GM18517 (cell line): ENCODE measurements around the gene RECQL5.

Source experiments
- ATAC-seq: cut with Tn5 transposase; IDR thresholded peaks from one replicate; pipeline ENCODE4 v1.9.1; 2021; ENCODE audit warnings: mild to moderate bottlenecking, moderate library complexity; ENCODE audit not compliant: unreplicated experiment

RECQL5 gene

DNA sequence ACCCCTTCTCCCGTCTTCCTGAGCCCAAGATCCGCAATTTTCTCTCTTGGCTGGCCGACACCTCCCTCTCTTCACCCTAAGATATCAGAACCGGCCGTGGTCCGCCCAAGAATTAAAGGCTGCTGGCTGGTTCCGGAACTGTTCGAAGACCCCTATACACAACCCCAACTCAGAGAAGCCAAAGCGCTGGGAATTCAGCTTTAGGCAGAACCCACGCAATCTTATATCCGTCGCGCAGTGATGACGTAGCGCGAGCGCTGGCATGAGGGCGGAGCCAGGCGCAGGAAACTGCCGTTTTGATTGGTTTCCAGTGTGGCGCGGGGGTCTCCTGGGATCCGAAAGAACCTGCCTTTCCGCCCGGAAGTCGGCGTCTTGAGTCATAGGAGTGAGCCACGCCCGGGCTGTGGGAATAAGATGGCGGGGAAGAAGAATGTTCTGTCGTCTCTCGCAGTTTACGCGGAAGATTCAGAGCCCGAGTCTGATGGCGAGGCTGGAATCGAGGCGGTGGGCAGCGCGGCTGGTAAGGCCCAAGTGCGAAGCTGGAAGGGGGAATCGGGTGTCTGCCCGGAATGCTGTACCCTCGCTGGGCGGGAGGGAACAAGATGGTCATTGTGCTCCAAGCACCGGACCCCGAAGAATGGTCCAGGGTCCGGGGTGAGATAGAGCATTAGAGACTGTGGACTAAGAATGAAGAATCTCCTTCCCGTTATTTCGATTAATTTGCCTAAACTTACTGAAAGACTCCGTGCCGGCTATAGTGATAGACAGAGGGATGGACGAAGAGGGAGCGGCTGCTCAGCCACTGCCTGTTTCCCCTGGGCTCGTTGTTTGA lies at the start of gene RECQL5, which contains the start of gene SAP30BP:
Gene RECQL5, minus strand, starts transcription at position 196 of the 832 bp plus-strand sequence. CDS start 597 bp downstream, outside the sequence.
Gene SAP30BP, plus strand, starts transcription at position 380 of the 832 bp plus-strand sequence. Its CDS starts 35 bp downstream, at position 415.
- ATAC-seq: peak; percentile 59

DNA sequence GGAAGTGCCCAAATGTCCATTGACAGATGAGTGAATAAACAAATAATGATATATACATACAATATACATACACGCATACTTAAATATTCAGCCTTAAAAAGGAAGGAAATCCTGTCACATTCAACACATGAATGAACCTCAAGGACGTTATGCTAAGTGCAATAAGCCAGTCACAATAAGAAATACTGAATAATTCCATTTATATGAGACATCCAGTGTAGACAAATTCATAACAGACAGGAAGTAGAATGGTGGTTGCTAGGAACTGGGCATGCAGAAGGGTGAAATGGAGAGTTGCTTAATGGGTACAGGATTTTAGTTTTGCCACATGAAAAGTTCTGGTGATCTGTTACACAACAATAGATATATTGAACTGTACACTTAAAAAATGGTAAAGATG lies 45.5 kb upstream of the RECQL5 start:
- ATAC-seq: no peak

DNA sequence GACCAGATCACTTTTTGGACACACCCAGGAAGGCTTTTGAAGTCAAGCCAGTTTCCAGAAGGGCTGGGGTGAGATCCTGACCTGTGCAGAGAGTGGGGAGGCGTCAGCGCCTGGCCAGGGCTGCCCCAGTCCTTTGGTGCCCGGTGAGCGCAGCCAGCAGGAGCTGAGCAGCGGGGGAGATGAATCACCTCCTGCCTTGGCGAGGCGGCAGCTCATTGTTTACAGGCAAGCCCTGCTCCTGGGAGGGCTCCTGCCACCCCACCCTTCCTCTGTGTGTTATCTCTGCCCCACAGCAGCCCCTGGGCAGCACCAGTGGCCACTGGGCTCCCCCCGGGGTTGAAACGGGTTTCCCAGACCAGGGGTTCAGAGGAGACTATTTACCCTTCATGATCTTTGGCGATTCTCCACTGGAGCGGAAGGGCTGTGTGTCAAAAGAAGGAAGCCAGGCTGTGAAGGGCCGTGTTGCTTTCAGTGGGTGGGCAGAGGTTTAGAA lies 40.2 kb upstream of the RECQL5 start:
- ATAC-seq: no peak

DNA sequence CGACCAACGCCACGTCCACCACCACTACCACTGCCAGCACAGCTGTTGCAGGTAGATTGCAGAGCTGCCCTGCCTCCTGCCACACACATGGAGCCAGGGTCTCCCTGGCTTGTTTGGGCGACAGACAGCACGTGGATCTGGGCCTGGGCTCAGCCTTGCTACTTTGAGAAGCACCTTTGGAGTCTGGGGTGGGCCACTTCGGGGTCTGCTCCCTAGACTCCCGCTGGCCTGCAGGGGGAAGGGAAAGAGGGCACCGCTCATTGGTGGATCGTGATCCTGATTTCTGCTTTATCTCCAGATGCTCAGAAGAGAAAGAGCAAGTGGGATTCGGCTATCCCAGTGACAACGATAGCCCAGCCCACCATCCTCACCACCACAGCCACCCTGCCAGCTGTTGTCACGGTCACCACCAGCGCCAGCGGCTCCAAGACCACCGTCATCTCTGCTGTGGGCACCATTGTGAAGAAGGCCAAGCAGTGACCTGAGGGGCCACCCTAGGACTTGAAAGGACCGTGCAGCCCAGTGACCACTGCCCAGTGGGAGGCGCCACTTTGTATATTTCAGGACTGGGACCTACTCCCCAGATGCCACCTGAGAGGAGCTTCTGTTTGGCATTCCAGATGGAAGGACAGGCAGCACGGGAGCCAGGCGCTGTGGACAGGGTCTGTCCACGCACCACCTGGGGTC lies 39.2 kb upstream of the RECQL5 start:
- no peak for ATAC-seq

DNA sequence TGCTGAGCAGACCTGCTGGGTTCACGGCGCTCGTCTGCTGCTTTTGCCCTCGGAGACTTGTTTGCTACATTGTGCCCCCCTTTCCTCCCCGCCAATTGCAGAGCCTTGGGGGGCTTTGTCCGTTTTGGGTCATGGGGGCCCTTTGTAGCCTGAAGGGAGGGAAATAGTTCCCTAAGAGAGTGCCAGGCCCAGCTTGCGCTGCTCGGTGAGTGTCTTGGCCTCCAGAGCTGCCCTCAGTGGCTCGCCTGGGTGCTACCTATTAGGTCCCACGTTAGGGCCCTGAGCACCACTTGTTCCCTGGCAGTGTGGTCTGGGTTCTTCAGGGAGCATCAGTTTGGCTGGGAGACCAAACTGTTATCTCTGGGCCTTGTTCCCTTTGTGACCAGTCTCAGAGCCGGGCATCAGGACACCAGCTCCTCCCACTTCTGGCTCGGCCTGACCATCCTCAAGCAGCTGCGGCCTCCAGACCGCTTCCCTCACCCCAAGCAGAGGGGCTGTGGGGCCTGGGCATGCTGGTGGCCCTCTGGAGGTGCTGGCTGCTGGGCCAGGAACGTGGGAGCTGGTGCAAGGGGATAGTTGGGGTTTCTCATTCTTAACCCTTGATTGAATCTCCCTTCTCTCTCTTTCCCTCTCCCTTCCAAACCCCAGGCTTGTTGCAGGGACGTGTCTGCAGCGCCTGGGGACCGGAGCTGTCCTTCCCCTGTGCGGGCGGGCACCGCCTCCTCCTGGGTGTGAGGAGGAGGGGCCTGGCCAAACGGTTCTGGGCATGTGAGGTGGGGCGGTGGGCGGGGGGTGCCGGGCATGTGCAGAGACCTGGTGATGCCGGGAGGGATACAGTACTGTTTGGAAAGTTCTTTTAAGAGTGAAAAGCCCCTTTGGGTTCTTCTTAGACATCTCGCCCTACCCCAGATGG lies 38.3 kb upstream of the RECQL5 start:
- ATAC-seq: no peak

DNA sequence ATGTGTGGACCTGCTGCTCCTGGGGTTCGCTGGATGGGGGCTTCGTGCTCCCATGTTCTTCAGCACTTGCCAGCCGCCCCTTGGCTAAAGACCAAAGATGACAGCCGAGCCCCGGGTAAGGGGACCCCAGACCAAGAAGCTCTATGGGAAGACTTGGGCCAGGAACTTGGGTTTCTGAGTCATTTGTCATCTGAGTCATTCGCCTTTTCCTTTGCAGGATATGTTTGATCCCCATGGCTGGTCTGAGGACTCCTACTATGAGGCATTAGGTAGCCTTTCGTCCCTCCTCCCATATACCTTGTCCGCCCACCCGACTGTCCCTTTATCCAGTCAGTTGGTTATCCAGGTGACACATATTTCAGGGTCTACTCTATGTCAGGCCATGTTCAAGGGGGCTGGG lies 36.6 kb upstream of the RECQL5 start:
- ATAC-seq: no peak

DNA sequence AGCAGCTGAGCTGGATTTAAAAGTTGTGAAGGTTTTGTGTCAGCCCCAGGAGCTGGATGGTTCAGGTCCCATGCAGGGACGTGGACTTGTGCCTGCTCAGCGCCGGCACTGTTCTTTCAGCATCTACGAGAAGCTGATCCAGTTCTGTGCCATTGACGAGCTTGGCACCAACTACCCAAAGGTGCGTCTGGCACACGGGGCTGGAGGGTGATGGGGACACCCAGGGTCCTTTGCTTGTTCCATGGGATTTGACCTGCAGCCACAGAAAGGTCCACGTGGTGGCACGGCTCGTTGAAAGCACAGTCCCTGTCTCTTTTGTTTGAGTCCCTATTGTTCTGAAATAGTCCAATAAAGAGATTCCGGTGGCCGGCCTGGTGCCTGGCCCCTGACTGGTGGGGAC lies 36.2 kb upstream of the RECQL5 start:
- no peak for ATAC-seq

DNA sequence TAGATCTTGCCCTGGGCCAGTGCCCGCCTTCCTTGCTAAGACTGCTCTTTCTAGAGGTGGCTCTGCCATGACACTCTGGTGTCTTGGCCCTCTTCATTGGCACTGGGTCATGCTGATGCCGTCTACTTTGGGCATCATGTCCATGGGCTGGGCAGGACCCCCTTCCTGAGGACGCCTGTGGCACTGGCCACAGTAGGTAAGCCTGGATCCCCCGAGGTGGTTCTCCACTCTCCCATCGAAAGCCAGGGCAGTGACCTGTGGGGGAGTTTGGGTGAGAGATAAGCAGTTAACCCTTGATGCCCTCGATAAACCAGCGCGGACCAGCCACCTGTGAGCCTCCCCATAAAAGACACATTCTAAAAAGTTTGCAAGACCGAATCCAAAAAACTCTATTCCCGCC lies 34.3 kb upstream of the RECQL5 start:
- no peak for ATAC-seq

DNA sequence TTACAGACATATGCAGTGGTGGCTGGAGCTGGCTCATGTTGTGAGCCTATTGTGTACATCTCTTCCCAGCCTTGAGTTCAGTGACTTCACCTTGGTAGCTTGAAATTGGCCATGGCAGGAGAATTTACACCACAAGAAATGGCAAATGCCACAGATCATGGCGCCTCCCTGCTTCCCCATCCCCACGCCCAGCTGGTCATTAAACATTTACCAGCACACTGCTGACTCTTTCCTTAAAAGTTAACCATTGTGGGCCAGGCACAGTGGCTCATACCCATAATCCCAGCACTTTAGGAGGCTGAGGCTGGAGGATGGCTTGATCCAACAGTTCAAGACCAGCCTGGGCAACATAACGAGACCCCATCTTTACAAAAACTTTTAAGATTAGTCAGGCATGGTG lies 31.7 kb upstream of the RECQL5 start:
- no peak for ATAC-seq

DNA sequence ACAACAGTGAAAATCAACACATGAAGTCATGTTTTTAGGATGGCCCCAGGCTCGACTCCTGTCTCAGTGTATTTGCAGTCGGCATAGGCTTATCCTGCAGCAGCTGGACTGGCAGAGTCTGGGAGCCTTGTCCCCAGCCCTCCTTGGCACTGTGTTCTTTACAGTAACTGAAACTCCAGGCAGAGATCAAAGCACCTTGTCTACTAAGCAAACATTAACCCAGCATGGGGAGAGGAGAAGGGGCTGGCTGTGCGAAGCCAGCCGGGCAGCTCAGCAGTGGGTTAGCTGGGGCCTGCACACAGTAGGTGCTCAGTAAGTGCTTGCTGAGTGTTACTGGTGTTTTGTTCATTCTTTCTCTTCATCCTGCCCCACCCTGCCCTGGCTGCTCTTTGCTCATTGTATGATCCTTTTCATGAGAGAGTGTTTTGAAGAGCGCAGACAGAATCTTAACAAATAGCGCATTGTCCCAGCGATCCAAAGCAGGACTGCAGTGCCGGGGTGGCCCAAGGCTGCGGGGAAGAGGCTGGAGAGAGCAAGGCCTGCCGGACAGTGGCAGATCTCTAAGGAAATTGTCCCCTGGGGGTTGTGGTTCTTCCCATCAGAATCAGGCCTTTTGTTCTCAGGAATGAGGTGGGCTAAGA lies 30.8 kb upstream of the RECQL5 start:
- no peak for ATAC-seq

DNA sequence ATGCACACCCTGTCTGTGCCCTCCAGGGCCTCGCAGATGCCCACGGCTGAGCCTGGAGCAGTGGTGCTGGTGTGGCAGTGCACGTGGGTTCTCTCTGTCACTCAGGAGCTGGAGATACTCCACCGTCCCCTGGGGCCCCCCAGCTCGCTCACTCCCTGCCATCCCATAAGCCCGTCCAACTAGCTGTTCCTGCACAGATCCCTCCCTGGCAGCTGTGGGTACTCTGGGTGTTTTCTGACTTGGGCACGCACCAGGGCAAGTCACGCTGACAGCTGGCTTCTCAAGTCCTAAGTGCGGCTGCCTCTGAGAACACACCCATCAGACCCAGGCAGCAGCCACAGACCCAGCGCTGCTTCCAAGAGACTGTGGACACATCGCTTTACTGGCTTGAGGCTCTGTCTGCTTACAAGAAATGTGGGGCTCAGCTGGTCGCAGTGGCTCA lies 28.9 kb upstream of the RECQL5 start:
- ATAC-seq: no peak

DNA sequence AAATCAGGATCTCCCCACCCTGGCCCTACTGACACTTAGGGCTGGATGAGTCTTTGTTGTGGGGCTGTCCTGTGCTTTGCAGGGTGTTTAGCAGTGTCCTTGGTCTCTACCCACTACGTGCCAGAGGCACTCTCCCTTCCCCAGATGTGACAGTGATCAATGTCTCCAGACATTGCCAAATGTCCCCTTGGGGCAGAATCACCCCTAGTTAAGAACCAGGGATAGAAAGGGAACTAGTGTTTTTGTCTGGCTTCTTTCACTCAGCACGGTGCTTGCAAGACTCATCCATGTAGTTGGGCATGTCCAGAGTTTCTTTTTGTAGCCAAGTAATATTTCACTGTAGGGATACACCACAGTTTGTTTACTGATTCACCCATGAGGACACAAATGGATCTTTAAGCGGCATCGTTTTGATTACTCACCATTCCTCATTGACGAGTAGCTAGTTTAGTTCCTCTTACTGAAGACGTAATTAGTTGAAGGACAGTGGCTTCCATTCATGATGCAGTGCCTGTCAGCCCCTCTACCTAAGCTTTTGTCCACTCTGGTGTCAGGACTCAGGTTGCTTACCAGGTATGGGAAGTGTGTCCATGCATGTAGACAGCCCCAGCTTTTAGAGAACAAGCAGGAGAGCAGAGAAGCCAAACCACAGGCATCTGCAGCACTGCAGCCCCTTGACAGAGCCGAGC lies 28.3 kb upstream of the RECQL5 start:
- no peak for ATAC-seq

DNA sequence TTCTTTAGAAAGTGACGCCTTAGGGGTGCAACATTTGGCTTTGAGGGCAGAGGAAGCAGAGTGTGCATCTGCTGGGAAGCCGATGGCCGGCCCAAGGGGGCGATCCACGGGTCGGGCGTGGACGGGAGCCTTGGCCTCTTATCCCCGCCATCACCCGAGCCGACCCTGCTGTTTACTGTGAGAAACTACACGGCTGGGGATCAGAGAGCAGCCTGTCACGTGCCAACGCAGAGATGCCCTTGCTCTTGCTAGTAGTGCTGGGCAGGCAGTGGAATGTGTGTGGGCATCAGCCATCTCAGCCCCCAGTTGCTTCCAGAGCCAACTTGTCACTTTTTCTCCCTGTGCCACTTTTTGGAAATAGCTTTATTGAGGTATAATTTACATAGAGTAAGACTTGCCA lies 27.6 kb upstream of the RECQL5 start:
- no peak for ATAC-seq

DNA sequence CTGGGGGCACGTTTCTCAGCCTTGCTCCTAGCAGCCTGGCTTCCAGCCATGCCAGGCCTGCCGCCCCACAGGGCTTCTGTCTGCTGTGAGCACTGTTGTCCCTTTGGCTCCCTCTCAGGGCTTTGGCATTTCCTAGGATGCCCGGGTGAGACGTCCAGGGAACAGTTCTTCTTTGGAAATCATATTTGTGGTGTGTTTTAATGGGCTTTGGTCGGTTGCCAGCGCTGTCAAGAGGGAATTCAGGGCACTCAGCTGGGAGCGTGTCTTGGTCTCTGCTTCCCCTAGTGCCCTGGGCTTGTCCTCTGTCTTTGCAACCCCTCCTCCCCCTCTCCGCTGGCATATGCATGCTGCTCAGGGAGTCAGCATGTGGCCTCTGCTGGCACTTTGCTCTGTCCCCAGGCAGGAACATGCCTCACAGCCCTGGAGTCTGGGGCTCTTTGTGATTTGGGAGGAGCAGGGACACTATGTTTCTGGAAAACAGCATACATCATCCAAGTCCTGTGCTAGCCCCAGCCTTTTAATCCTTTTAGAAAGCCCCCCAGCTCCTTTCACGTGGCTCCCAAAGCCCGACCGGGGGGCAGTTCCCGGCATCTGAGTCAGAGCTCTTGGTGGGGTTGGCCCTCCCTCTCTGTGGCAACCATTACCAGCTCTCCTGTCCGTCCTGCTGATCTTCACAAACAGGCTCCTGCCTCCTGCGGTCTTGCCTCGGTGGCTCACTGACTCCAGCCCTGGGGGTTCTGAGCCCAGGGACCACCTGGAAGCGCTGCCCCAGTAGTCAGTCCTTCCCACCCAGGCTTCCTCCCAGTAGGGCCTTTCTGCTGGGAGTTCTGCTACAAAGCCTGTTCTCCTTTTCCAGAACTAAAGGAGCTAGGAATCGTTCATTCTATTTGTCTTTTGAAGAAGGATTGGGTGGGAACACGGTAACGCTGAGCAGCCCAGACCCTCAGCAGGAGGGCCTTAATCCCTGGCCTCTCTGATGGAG lies 26.8 kb upstream of the RECQL5 start:
- no peak for ATAC-seq

DNA sequence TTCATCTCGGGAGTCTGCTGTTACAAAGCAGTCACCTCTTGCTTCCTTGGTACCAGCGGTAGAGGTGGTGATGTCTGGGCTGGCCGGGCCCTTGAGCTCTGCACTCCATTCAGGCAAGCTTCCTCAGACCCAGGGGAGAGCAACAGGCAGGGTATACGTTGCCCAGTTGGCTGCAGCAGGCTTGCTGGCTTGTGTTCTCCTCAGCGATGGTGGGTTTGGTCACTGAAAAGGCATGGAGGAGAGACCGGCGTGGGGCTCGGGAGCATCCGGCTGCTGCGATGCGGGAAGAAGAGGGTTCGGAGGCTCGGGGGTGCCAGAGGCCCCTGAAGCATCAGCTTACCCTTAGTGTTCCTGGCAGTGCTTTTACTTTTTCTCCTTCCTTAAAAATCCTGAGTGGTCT lies 26.0 kb upstream of the RECQL5 start:
- no peak for ATAC-seq

DNA sequence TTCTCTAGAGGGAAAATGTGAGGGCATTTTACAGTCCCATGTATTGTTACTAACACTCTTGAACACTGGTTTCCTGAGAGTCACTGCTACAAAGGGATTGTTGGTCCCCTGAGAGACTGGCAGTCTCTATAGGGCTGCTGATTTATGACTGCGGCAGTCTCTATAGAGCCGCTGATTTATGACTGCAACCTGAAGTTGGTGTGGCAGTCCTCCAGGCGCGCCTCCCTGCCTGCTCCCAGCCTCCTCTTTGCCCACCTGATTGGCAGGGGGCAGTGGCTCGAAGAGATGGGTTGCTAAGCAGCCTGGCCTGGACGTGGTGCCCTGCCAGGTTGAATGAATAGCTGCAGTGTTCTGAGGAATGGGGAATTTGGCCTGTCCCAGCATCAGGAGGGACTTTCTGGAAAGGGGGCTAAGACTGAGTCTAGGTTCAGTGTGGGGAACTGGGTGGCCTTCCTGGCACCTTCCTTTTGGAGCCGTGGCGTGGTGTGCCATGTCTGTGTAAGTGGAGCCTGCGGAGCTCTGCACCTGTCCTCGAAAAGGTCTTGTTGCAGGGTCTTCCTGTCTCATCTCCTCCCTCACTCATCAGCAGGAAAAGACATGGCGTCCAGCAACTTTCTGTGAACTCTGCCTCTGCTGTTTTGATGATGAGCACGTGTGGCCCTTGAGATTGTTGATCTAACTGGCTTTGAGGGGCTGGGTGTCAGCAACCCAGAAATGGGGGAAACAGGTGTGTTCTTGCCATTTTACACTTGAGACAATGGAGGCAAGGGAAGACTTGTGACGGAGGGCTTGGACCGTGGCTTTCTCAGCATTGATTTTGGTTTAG lies 25.1 kb upstream of the RECQL5 start:
- ATAC-seq: no peak

DNA sequence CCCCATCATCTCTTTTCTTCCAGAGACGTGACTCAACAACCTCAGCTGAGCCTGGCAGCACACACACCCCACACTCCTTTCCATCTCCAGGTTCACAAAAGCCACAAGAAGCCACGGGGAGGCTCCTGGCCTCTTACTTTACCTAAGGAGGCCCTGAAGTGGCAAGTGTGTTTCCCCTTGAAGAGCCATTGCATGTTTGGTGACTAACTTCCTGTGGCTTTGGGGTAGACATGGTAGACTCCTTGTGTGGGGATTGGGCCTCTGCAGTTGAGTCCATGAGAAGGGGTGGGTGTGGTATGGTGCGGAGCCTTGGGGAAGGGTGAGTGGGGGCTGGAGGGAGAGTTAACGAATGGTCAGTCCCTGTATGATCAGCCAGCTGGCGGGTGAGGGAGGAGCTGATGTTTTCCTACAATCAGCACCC lies 24.4 kb upstream of the RECQL5 start:
- no peak for ATAC-seq

DNA sequence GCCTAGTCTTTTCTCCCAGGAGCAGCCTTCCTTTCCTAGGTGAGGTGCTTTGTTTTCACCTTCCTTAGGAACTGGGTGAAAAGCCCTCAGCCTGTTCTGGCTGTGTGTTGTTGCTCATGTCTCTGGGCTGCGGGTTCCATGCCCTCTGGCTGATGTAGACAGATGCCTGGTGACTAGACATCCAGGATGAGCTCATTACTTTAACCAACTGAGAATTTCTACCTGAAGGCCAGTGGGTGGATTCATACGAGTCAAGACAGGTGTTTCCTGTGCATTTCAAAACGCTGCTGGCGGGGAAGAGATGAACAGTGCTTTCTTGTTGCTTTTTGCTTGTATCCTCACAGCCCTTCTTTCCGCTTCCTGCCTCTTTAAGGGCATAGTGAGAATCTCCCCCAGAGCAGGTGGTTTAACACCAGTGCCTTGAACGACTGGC lies 22.5 kb upstream of the RECQL5 start:
- ATAC-seq: no peak
